BE2C (cell line): ENCODE results near the gene C19orf81.
A peak's percentile ranks its signal among the peaks of the same experiment; 100 is the strongest.

Source experiments
- DNase-seq: peaks from one replicate; pipeline ENCODE4 v3.0.0-alpha.2; 2020
- H3K27me3 ChIP-seq: fragments of 250-450 bp; sonication (Bioruptor Pico); 2 replicates; pipeline ENCODE4 v1.5.1; 2020; ENCODE audit warnings: mild to moderate bottlenecking
- H3K36me3 ChIP-seq: fragments of 250-450 bp; sonication (Bioruptor Pico); 2 replicates; pipeline ENCODE4 v1.5.1; 2020; ENCODE audit warnings: mild to moderate bottlenecking
- H3K4me1 ChIP-seq: fragments of 250-450 bp; sonication (Bioruptor Pico); 2 replicates; pipeline ENCODE4 v1.5.1; 2020
- H3K4me3 ChIP-seq: 2 replicates; pipeline ENCODE4 v1.5.1; 2011; ENCODE audit warnings: low read depth, low read length
- H3K9me3 ChIP-seq: fragments of 250-450 bp; sonication (Bioruptor Pico); 2 replicates; pipeline ENCODE4 v1.5.1; 2020
- CTCF ChIP-seq: IDR thresholded peaks from 2 replicates; pipeline ENCODE4 v1.5.1; 2012; ENCODE audit warnings: mild to moderate bottlenecking, low read depth, low read length

The C19orf81 gene

GRCh38 chr19:50667177-50667758 is 18.0 kb downstream of the C19orf81 start:
- Histone ChIP-seq H3K36me3 (peaks cover 3% of the 10 kb centered on the region), H3K4me1 (no peaks in the 10 kb centered on the region), H3K9me3 (no peaks in the 10 kb centered on the region), H3K4me3 (no peak overlapping the region), H3K27me3 (no peaks in the 10 kb centered on the region)
- no peak for TF ChIP-seq CTCF
- no peak for DNase-seq

DNA sequence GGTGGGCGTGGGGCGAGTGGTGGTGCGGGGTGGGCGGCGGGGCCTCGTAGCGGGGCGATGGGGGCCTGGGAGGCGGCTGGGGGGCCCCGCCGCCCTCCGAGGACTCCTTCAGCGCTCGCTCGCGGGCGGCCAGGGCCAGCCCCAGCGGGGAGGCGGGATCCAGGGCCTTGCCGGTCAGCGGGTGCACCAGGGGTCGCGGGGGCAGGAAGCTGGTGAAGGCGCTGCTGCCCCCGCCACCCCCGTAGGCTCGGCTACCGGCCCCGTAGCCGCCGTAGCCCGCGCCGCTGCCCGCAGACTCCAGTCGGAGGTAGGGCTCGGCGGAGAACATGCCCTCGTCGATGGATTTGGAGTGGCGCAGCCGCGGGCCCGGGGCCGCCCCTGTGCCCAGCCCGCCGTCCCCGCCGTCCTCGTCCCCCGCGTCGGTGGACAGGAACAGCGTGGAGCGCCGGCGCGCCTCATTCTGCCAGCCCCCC is 18.6 kb downstream of the C19orf81 start:
- no peak for TF ChIP-seq CTCF
- Histone ChIP-seq H3K4me3 (no peak overlapping the region), H3K9me3 (no peaks in the 10 kb centered on the region), H3K27me3 (no peaks in the 10 kb centered on the region), H3K4me1 (no peaks in the 10 kb centered on the region), H3K36me3 (peaks cover 3% of the 10 kb centered on the region)
- DNase-seq, result no peak

- Histone ChIP-seq H3K9me3 (no peaks in the 10 kb centered on the region), H3K4me1 (no peaks in the 10 kb centered on the region), H3K4me3 (no peak overlapping the region), H3K27me3 (no peaks in the 10 kb centered on the region), H3K36me3 (peaks cover 3% of the 10 kb centered on the region)
- TF ChIP-seq CTCF, result no peak
- no peak for DNase-seq
Observed at GRCh38 chr19:50668416-50668815, 19.2 kb downstream of the C19orf81 start.

GRCh38 chr19:50668879-50669278 is 19.6 kb downstream of the C19orf81 start:
- TF ChIP-seq CTCF, result no peak
- no peak for DNase-seq
- no peaks in the 10 kb centered on the region for H3K9me3 ChIP-seq
- H3K36me3 ChIP-seq, result peaks cover 3% of the 10 kb centered on the region
- no peak overlapping the region for H3K4me3 ChIP-seq
- H3K4me1 ChIP-seq, result no peaks in the 10 kb centered on the region
- H3K27me3 ChIP-seq, result no peaks in the 10 kb centered on the region

DNA sequence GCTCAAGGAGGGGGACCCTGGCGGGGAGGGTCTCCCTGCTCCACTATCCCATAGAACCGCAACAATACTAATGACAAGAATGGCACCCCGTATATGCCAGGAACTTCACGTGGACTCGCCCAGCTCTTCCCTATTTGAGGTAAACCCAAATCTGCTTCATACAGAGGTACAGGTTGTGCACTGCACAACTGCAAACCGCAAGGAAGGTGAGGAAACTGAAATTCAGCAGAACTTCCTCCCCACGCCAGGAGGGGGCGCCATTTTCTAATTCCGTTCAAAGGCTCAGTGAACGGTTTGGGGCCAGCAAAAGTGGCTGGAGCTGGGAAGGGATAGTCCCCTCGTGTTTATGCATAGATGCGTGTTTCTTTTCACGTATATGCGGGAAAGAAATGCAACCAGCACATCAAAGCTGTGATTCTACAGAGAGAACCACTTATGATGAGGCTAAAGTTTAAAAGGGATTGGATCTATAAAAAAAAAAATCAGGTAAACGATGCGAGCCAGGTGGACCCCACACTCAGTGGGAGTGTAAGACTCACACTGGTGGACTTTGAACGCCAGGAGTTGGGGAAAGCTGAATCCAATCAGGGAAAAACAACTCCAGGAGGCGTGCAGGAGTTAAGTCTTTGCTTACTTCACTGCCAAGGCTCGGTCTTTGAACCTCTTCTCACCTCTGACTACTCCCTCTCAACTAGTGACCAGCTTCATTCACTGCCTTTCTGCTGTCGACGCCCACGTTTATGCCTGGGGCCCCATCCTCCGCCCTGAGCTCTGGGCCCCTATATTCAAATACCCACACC is 20.3 kb downstream of the C19orf81 start:
- peak; percentile 84 for TF ChIP-seq CTCF
- peak; percentile 61 for DNase-seq
- Histone ChIP-seq H3K4me1 (no peaks in the 10 kb centered on the region), H3K27me3 (no peaks in the 10 kb centered on the region), H3K36me3 (peaks cover 3% of the 10 kb centered on the region), H3K4me3 (no peak overlapping the region), H3K9me3 (no peaks in the 10 kb centered on the region)

GRCh38 chr19:50670102-50670380 is 20.8 kb downstream of the C19orf81 start:
- H3K27me3 ChIP-seq, result no peaks in the 10 kb centered on the region
- TF ChIP-seq CTCF, result no peak
- DNase-seq, result no peak
- no peaks in the 10 kb centered on the region for H3K4me1 ChIP-seq
- peaks cover 1% of the 10 kb centered on the region for H3K36me3 ChIP-seq
- no peak overlapping the region for H3K4me3 ChIP-seq
- no peaks in the 10 kb centered on the region for H3K9me3 ChIP-seq
